Naive thymus-derived CD4-positive, alpha-beta T cell (primary cell): ENCODE data around the gene ZC3H18. TPM values are rescaled to one million over a fixed set of nuclear protein-coding genes. Genes with fewer than 3 reads are reported as not detected.

ENCODE experiments used
- ATAC-seq: fragments of 150-1000 bp; cut with Tn5 transposase; 2 replicates; pipeline ENCODE4 v1.10.0; 2021; ENCODE audit warnings: mild to moderate bottlenecking, moderate library complexity
- CTCF ChIA-PET: fragments of 350-600 bp; sonication (Branson Sonifier 250); formaldehyde crosslinking; loops from one replicate; lab custom pipeline; 2021; ENCODE audit warnings: antibody characterized with exemption; lab: Charles Lee
- POLR2A ChIA-PET: fragments of 350-600 bp; sonication (Branson Sonifier 250); formaldehyde crosslinking; loops from one replicate; lab custom pipeline; 2021; ENCODE audit warnings: antibody characterized with exemption, inconsistent platforms; lab: Charles Lee
- DNase-seq, 9 donors: peaks; one replicate each; pipeline versions ENCODE4 v3.0.0 to v3.0.0-alpha.2; 2020 to 2022; ENCODE audit warnings: mixed read lengths in 1 of 9
- H3K27ac ChIP-seq: one replicate; pipeline ENCODE4 v1.7.0; 2013; ENCODE audit warnings: mild to moderate bottlenecking, low read depth, low read length, moderate library complexity
- H3K27me3 ChIP-seq, 2 donors: one replicate each; pipeline ENCODE4 v1.7.0; 2013; ENCODE audit warnings: low read length in 2 of 2, mild to moderate bottlenecking in 2 of 2, moderate library complexity in 2 of 2; ENCODE audit not compliant: control insufficient read depth in 2 of 2, insufficient read depth in 2 of 2
- H3K36me3 ChIP-seq, 3 experiments: 1 replicate in 2 of 3; 2 replicates in 1 of 3; pipeline ENCODE4 v1.7.0; 2013; ENCODE audit warnings: low read length in 3 of 3, mild to moderate bottlenecking in 3 of 3, moderate library complexity in 1 of 3; ENCODE audit not compliant: insufficient read depth in 3 of 3, control insufficient read depth in 2 of 3
- H3K4me1 ChIP-seq, 2 donors: one replicate each; pipeline ENCODE4 v1.7.0; 2013; ENCODE audit warnings: low read length in 2 of 2, mild to moderate bottlenecking in 2 of 2, moderate library complexity in 1 of 2; ENCODE audit not compliant: control insufficient read depth in 2 of 2, insufficient read depth in 2 of 2
- H3K4me3 ChIP-seq: 2 replicates; pipeline ENCODE4 v1.7.0; 2013; ENCODE audit warnings: mild to moderate bottlenecking, low read length
- H3K9me3 ChIP-seq, 3 experiments: 1 replicate in 2 of 3; 2 replicates in 1 of 3; pipeline ENCODE4 v1.7.0; 2013; ENCODE audit warnings: low read length in 3 of 3; ENCODE audit not compliant: control insufficient read depth in 2 of 3
- H3K27ac Mint-ChIP-seq, 9 donors: one replicate each; pipeline ENCODE4 v1.8.0; 2020 to 2022; ENCODE audit warnings: mixed read lengths in 9 of 9, mild to moderate bottlenecking in 8 of 9, moderate library complexity in 5 of 9, inconsistent platforms in 2 of 9
- H3K27me3 Mint-ChIP-seq, 5 donors: one replicate each; pipeline ENCODE4 v1.8.0; 2021 to 2022; ENCODE audit warnings: mixed read lengths in 5 of 5, mild to moderate bottlenecking in 1 of 5
- H3K36me3 Mint-ChIP-seq, 5 donors: one replicate each; pipeline ENCODE4 v1.8.0; 2020 to 2022; ENCODE audit warnings: mixed read lengths in 5 of 5, mild to moderate bottlenecking in 3 of 5, inconsistent platforms in 1 of 5
- H3K4me1 Mint-ChIP-seq, 7 donors: one replicate each; pipeline ENCODE4 v1.8.0; 2020 to 2022; ENCODE audit warnings: mixed read lengths in 7 of 7, mild to moderate bottlenecking in 3 of 7, inconsistent platforms in 1 of 7
- H3K4me3 Mint-ChIP-seq, 10 donors: one replicate each; pipeline ENCODE4 v1.8.0; 2020 to 2022; ENCODE audit warnings: mild to moderate bottlenecking in 10 of 10, mixed read lengths in 10 of 10, moderate library complexity in 6 of 10, inconsistent platforms in 2 of 10
- H3K9me3 Mint-ChIP-seq, 11 donors: one replicate each; pipeline ENCODE4 v1.8.0; 2020 to 2022; ENCODE audit warnings: mixed read lengths in 11 of 11, mild to moderate bottlenecking in 4 of 11, inconsistent platforms in 1 of 11, moderate library complexity in 1 of 11
- intact Hi-C, 2 donors: fragments of 100-400 bp; cut with micrococcal nuclease; formaldehyde crosslinking; loops; one replicate each; pipeline ENCODE4 v1.15.1; 2023
- polyA plus RNA-seq, 2 donors: library from polyadenylated mRNA; unstranded; fragments of 300-500 nt; fragmentation: Illumina TruSeq; gene quantifications; one replicate each; pipeline ENCODE4 v1.2.3, GENCODE V29; 2021
- total RNA-seq, 6 experiments: library from RNA in 5 of 6; stranded (reverse) in 5 of 6; gene quantifications; 1 replicate in 5 of 6; 2 replicates in 1 of 6; pipeline ENCODE4 v1.2.3 and lab custom pipeline; 2021 to 2026

Gene ZC3H18
- total and polyA plus RNA-seq, 7 experiments from 2014 or later = 11.0 to 97.8 (median 78.2) TPM

DNA sequence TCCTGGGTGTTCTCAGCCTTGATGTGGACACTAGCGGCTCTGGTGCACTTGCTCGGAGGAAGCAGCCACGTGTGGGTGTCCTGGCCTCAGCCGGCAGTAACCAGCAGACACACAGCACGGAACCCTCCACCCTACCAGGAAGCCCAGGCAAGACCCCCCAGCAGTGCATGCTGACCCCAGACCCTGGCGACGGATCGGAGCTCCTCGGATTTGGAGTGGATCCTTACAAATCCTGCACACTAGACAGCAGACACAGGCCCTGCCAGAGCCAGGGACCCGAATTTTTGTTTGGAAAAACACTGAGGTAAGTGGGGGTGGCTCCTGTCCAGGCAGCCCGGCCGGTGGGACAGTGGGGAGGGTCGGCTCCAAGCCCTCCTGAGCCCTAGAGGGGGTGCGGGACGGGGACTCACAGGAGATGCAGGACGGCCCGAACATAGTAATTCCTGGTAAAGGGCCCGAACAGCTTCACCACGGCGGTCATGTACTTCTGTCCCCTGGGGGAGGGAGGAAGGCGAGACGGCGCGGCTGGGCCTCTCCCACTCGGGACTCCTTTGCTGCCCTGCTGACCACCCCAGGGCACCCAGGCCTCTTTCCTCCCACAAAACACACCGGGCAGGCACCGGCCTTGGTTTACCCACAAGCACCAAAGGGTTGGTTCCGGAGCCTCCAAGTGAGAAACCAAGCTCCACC, 76.3 kb downstream of the ZC3H18 start:
- Histone ChIP-seq H3K4me3 (no peak overlapping the region), H3K27me3 (no peaks in the 10 kb centered on the region), H3K36me3 (peaks cover 0 to 57% (median 0%) of the 10 kb centered on the region in 3 experiments), H3K27ac (no peak overlapping the region), H3K9me3 (no peaks in the 10 kb centered on the region), H3K4me1 (peaks cover 14 to 21% of the 10 kb centered on the region in 2 donors)
- no peak overlapping the region for H3K27ac Mint-ChIP-seq
- H3K27me3 Mint-ChIP-seq = no peaks in the 10 kb centered on the region
- no peak for ATAC-seq
- CTCF ChIA-PET = interaction anchor here (0.6 kb wide), 1 partner anchor 1226 kb away, joined by 3 read pairs; no protein-coding TSS in a partner anchor
- POLR2A ChIA-PET = interaction anchor here (1.7 kb wide), 1 partner anchor 10 kb away, joined by 5 read pairs; no protein-coding TSS in a partner anchor
- peaks cover 10 to 28% (median 18%) of the 10 kb centered on the region in 7 donors for H3K4me1 Mint-ChIP-seq
- peaks cover 0 to 11% (median 0%) of the 10 kb centered on the region in 5 donors for H3K36me3 Mint-ChIP-seq
- no peak for DNase-seq
- no peak overlapping the region for H3K4me3 Mint-ChIP-seq
- intact Hi-C loops = no loop called here
- H3K9me3 Mint-ChIP-seq = no peaks in the 10 kb centered on the region

DNA sequence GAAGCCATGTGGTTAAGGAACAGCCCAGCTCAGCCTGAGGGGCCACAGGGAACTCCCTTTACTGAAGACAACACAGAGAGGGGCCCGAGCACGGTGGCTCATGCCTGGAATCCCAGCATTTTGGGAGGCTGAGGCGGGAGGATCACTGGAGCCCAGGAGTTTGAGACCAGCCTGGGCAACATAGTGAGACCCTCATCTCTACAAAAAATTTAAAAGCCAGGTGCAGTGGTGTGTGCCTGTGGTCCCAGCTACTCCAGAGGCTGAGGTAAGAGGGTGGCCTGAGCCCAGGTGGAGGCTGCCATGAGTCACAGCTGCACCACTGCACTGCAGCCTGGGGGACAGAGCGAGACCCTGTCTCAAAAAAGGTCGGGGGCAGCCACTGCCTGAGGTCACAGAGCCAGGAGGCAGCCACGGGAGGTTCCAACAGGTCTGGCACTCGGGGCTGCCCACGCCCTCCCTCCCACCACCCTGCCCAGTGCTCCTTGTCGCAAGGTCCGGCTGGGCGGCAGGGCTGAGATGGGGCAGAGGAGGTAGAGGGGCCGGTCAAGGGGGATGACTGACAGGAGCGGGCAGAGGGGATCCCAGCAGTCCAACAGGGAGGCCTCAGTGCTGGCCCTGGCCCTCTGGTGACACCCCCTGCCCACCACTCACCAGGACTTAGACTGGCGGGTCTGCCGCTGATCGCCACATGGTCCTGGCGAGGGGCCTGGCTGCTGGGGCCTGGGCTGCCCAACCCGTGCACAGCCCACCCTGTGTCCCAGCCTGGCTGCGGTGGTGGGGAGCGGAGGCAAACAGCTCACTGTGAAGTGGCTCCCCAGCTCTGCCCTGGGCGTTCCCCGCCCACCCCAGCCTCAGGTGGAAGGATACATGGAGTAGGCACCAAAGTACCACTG, 77.2 kb downstream of the ZC3H18 start:
- no peak for ATAC-seq
- H3K4me3 ChIP-seq = no peak overlapping the region
- Mint-ChIP-seq H3K27me3 (no peaks in the 10 kb centered on the region), H3K4me3 (peak overlapping the region in 1 of 10 donors; percentile 47), H3K27ac (no peak overlapping the region), H3K36me3 (peaks cover 0 to 9% (median 0%) of the 10 kb centered on the region in 5 donors), H3K4me1 (peaks cover 7 to 29% (median 19%) of the 10 kb centered on the region in 7 donors), H3K9me3 (no peaks in the 10 kb centered on the region)
- DNase-seq = no peak
- CTCF ChIA-PET = interaction anchor here (0.6 kb wide), 1 partner anchor 1225 kb away, joined by 3 read pairs; no protein-coding TSS in a partner anchor
- no peak overlapping the region for H3K27ac ChIP-seq
- peaks cover 20 to 28% of the 10 kb centered on the region in 2 donors for H3K4me1 ChIP-seq
- intact Hi-C loops = no loop called here
- POLR2A ChIA-PET = interaction anchor here (0.5 to 3.7 kb wide), 3 partner anchors 8 to 33 kb away, joined by 5 to 11 read pairs (median 6); partner anchors contain the start of gene IL17C
- H3K9me3 ChIP-seq = no peaks in the 10 kb centered on the region
- no peaks in the 10 kb centered on the region for H3K27me3 ChIP-seq
- H3K36me3 ChIP-seq = peaks cover 0 to 54% (median 0%) of the 10 kb centered on the region in 3 experiments

DNA sequence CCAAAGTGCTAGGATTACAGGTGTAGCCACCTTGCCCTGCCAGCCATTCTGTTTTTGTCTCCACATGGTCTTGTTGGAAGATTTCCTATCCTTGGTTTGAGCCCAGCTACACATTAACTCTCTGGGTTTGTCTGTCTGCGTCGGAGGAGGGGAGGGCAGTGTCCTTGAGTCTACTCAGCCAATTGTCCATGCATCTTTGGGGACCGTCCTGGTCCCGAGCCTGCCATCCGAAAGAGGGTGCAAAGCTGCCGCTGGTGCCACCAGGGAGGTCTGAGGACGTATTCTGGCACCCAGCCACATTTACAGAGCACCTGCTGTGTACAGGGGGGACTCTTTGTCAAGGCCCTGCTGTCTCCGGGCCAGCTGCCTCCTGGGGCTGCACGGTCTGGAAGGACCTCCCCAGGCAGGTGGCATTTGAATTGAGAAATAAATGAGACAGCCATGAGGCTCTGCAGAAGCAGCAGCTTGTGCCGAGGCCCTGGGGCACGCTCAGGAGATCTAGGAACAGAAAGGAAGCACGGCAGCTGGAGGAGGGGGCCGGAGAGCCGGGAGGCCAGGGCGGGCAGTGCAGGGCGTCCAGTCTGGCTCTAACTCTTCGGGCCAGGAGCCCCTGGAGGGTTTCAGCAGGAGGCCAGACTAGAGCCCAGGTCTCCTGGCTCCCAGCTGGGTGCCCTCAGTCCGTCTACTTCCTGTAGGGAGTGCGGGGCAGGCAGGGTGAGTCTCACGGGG, 79.2 kb downstream of the ZC3H18 start:
- ATAC-seq = no peak
- peak overlapping the region; percentile 66 to 94 (median 85) for H3K27ac Mint-ChIP-seq
- H3K9me3 Mint-ChIP-seq = no peaks in the 10 kb centered on the region
- POLR2A ChIA-PET = interaction anchor here (0.9 to 3.7 kb wide), 15 partner anchors 10 to 94 kb away, joined by 3 to 13 read pairs (median 3); partner anchors contain the start of genes IL17C and MVD
- Histone ChIP-seq H3K27ac (peak overlapping the region; percentile 84), H3K4me1 (peaks cover 20 to 28% of the 10 kb centered on the region in 2 donors), H3K9me3 (no peaks in the 10 kb centered on the region), H3K4me3 (peak overlapping the region; percentile 78), H3K27me3 (no peaks in the 10 kb centered on the region), H3K36me3 (peaks cover 0 to 41% (median 0%) of the 10 kb centered on the region in 3 experiments)
- H3K27me3 Mint-ChIP-seq = no peaks in the 10 kb centered on the region
- intact Hi-C loops = no loop called here
- CTCF ChIA-PET = interaction anchor here (0.8 to 1.0 kb wide), 2 partner anchors 36 to 53 kb away, joined by 3 read pairs; no protein-coding TSS in a partner anchor
- peak overlapping the region; percentile 84 to 93 (median 90) for H3K4me3 Mint-ChIP-seq
- no peak for DNase-seq
- H3K4me1 Mint-ChIP-seq = peaks cover 6 to 27% (median 19%) of the 10 kb centered on the region in 7 donors
- peaks cover 0 to 13% (median 0%) of the 10 kb centered on the region in 5 donors for H3K36me3 Mint-ChIP-seq

- Mint-ChIP-seq H3K4me1 (peaks cover 6 to 27% (median 16%) of the 10 kb centered on the region in 7 donors), H3K9me3 (no peaks in the 10 kb centered on the region), H3K27me3 (no peaks in the 10 kb centered on the region), H3K27ac (peak overlapping the region; percentile 62 to 94 (median 86)), H3K4me3 (peak overlapping the region; percentile 84 to 93 (median 90)), H3K36me3 (peaks cover 0 to 16% (median 1%) of the 10 kb centered on the region in 5 donors)
- POLR2A ChIA-PET = interaction anchor here (0.9 to 3.7 kb wide), 15 partner anchors 11 to 144 kb away, joined by 3 to 13 read pairs (median 3); partner anchors contain the start of genes IL17C and MVD
- DNase-seq (peak in 5 of 9 donors; percentile 25 to 49 (median 47)), ATAC-seq (peak; percentile 19)
- H3K4me1 ChIP-seq = peaks cover 20 to 28% of the 10 kb centered on the region in 2 donors
- peak overlapping the region; percentile 84 for H3K27ac ChIP-seq
- no peaks in the 10 kb centered on the region for H3K9me3 ChIP-seq
- intact Hi-C loops = loop anchor here (1.0 to 2.0 kb wide), 3 partner anchors 15 to 197 kb away; partner anchors contain the start of gene ZFPM1 (in 1 of the 2)
- H3K27me3 ChIP-seq = no peaks in the 10 kb centered on the region
- peaks cover 0 to 45% (median 0%) of the 10 kb centered on the region in 3 experiments for H3K36me3 ChIP-seq
- H3K4me3 ChIP-seq = peak overlapping the region; percentile 78
- CTCF ChIA-PET = interaction anchor here (0.7 to 1.0 kb wide), 3 partner anchors 8 to 53 kb away, joined by 3 to 4 read pairs (median 3); no protein-coding TSS in a partner anchor
Observed at GRCh38 chr16:88649924-88650748, 79.9 kb downstream of the ZC3H18 start.

DNA sequence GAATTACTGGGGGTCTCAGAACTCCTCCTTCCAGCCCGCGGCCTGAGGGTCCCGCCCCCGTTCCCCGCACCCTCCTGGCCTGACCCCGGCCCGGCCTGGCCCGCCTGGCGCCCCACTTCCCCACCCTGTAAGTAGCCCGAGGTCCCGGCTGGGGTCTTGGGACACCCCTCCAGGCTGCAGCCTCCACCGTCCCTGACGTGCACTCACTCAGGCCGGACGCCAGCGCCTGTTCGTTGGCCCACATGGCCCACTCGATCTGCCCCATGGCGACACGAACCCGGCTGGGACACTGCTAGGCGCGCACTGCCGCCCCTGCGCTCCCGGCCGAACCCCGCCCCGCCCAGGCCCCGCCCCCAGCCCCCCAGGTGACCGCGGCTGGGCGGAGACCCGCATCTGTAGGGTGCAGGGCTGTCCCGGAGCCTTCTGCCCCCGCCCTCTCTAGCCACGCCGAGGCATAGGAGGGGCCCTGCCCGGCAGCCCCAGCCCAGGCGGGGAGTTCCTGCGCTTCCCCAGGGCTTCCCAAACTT, 80.6 kb downstream of the ZC3H18 start, which contains the start of gene CYBA:
CYBA (minus strand) TSS at position 305 of the 527 bp plus-strand sequence; CDS start at position 265, 40 bp downstream.
- ATAC-seq (peak; percentile 92), DNase-seq (peak; percentile 54 to 88 (median 68))
- no peaks in the 10 kb centered on the region for H3K27me3 Mint-ChIP-seq
- Histone ChIP-seq H3K27ac (peak within 1 kb of the TSS; percentile 84), H3K4me3 (peak within 1 kb of the TSS; percentile 78), H3K4me1 (peaks cover 20 to 28% of the 10 kb centered on the region in 2 donors), H3K9me3 (no peaks in the 10 kb centered on the region), H3K36me3 (peaks cover 0 to 44% (median 0%) of the 10 kb centered on the region in 3 experiments), H3K27me3 (no peaks in the 10 kb centered on the region)
- intact Hi-C loops = loop anchor here (1.0 to 2.0 kb wide), 12 partner anchors 12 to 198 kb away; partner anchors contain the start of genes MVD (in 2 of the 2), SNAI3 (in 2 of the 2), ZC3H18 (in 2 of the 2) and CTU2 (in 1 of the 2)
- peaks cover 6 to 27% (median 13%) of the 10 kb centered on the region in 7 donors for H3K4me1 Mint-ChIP-seq
- peaks cover 0 to 15% (median 1%) of the 10 kb centered on the region in 5 donors for H3K36me3 Mint-ChIP-seq
- CTCF ChIA-PET = interaction anchor here (0.7 to 1.0 kb wide), 2 partner anchors 9 to 34 kb away, joined by 3 read pairs; no protein-coding TSS in a partner anchor
- peak within 1 kb of the TSS; percentile 82 to 98 (median 91) for H3K27ac Mint-ChIP-seq
- POLR2A ChIA-PET = interaction anchor here (0.6 to 3.7 kb wide), 10 partner anchors 9 to 144 kb away, joined by 3 to 13 read pairs (median 5); partner anchors contain the start of genes IL17C and MVD
- no peaks in the 10 kb centered on the region for H3K9me3 Mint-ChIP-seq
- H3K4me3 Mint-ChIP-seq = peak within 1 kb of the TSS; percentile 84 to 93 (median 90)
